Neural progenitor cell (in vitro differentiated cells): ENCODE measurements around the gene INSM1. TPM values are rescaled to one million over a fixed set of nuclear protein-coding genes. Genes with fewer than 3 reads are reported as not detected.

Experiments
- DNase-seq: peaks from one replicate; pipeline ENCODE4 v3.0.0-alpha.2; 2016; ENCODE audit warnings: low spot score
- H2AFZ ChIP-seq: fragments of 200-600 bp; sonication (generic); replicated peaks from 2 replicates; pipeline ENCODE4 v1.6.1; 2016; ENCODE audit warnings: antibody characterized with exemption
- H3F3A ChIP-seq: fragments of 200-600 bp; sonication (generic); 2 replicates; pipeline ENCODE4 v1.6.1; 2016; ENCODE audit warnings: antibody characterized with exemption, low read depth
- H3K27ac ChIP-seq: fragments of 200-600 bp; sonication (generic); 2 replicates; pipeline ENCODE4 v1.5.1; 2016; ENCODE audit warnings: mild to moderate bottlenecking
- H3K27me3 ChIP-seq: fragments of 200-600 bp; sonication (generic); 2 replicates; pipeline ENCODE4 v1.6.1; 2016; ENCODE audit warnings: mild to moderate bottlenecking, moderate library complexity
- H3K36me3 ChIP-seq: fragments of 200-600 bp; sonication (generic); 2 replicates; pipeline ENCODE4 v1.5.1; 2016
- H3K4me1 ChIP-seq: fragments of 200-600 bp; sonication (generic); 2 replicates; pipeline ENCODE4 v1.6.1; 2016; ENCODE audit warnings: mixed run types
- H3K4me2 ChIP-seq: fragments of 200-600 bp; sonication (generic); 2 replicates; pipeline ENCODE4 v1.6.1; 2016
- H3K4me3 ChIP-seq: fragments of 200-600 bp; sonication (generic); 2 replicates; pipeline ENCODE4 v1.5.1; 2016
- H3K79me2 ChIP-seq: fragments of 200-600 bp; sonication (generic); 2 replicates; pipeline ENCODE4 v1.6.1; 2016; ENCODE audit warnings: low read depth
- H3K9ac ChIP-seq: fragments of 200-600 bp; sonication (generic); 2 replicates; pipeline ENCODE4 v1.6.1; 2016
- H3K9me3 ChIP-seq: fragments of 200-600 bp; sonication (generic); 2 replicates; pipeline ENCODE4 v1.5.1; 2016; ENCODE audit warnings: low read depth
- H4K20me1 ChIP-seq: fragments of 200-600 bp; sonication (generic); 2 replicates; pipeline ENCODE4 v1.6.1; 2016; ENCODE audit warnings: low read depth
- H3K27ac Mint-ChIP-seq: 3 replicates; pipeline ENCODE4 v1.8.0; 2021; ENCODE audit warnings: mixed read lengths
- H3K27me3 Mint-ChIP-seq: 2 replicates; pipeline ENCODE4 v1.8.0; 2022; ENCODE audit warnings: low read depth, mild to moderate bottlenecking, inconsistent platforms, moderate library complexity, mixed read lengths; ENCODE audit not compliant: insufficient read depth
- H3K36me3 Mint-ChIP-seq: 3 replicates; pipeline ENCODE4 v1.8.0; 2021; ENCODE audit warnings: mixed read lengths
- H3K4me1 Mint-ChIP-seq: 3 replicates; pipeline ENCODE4 v1.8.0; 2021; ENCODE audit warnings: mixed read lengths
- H3K4me3 Mint-ChIP-seq: 3 replicates; pipeline ENCODE4 v1.8.0; 2021; ENCODE audit warnings: mild to moderate bottlenecking, moderate library complexity, mixed read lengths
- H3K9me3 Mint-ChIP-seq: 3 replicates; pipeline ENCODE4 v1.8.0; 2020; ENCODE audit warnings: mixed read lengths
- CTCF ChIP-seq: fragments of 200-600 bp; sonication (generic); IDR thresholded peaks from 2 replicates; pipeline ENCODE4 v1.5.1; 2017; ENCODE audit warnings: antibody characterized with exemption, mild to moderate bottlenecking
- EZH2 ChIP-seq: fragments of 200-600 bp; sonication (generic); IDR thresholded peaks from 2 replicates; pipeline ENCODE4 v1.6.1; 2017; ENCODE audit warnings: antibody characterized with exemption, mild to moderate bottlenecking, moderate library complexity
- EZH2phosphoT487 ChIP-seq: fragments of 200-600 bp; sonication (generic); IDR thresholded peaks from 2 replicates; pipeline ENCODE4 v1.6.1; 2017; ENCODE audit warnings: antibody characterized with exemption
- total RNA-seq: library from RNA; depleted of rRNA; stranded (reverse); fragments of >200 nt; gene quantifications from 2 replicates; pipeline ENCODE4 v1.2.3, GENCODE V29; 2015; ENCODE audit warnings: low replicate concordance

INSM1 gene, protein sequence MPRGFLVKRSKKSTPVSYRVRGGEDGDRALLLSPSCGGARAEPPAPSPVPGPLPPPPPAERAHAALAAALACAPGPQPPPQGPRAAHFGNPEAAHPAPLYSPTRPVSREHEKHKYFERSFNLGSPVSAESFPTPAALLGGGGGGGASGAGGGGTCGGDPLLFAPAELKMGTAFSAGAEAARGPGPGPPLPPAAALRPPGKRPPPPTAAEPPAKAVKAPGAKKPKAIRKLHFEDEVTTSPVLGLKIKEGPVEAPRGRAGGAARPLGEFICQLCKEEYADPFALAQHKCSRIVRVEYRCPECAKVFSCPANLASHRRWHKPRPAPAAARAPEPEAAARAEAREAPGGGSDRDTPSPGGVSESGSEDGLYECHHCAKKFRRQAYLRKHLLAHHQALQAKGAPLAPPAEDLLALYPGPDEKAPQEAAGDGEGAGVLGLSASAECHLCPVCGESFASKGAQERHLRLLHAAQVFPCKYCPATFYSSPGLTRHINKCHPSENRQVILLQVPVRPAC
- total RNA-seq, result 0.28 and 0.41 TPM in 2 replicates

- Histone ChIP-seq H3K4me1 (peaks cover 35% of the 10 kb centered on the region), H3K4me2 (peak within 1 kb of the TSS; percentile 80), H3K4me3 (peak within 1 kb of the TSS; percentile 46), H3K79me2 (no peaks in the 10 kb centered on the region), H3K9ac (no peak within 1 kb of the TSS), H3K36me3 (no peaks in the 10 kb centered on the region), H3K9me3 (no peaks in the 10 kb centered on the region), H2AFZ (no peak within 1 kb of the TSS), H3K27me3 (peaks cover 100% of the 10 kb centered on the region), H3K27ac (no peak within 1 kb of the TSS), H4K20me1 (peaks cover 74% of the 10 kb centered on the region), H3F3A (peaks cover 69% of the 10 kb centered on the region)
- Mint-ChIP-seq H3K27ac (no peak within 1 kb of the TSS), H3K9me3 (no peaks in the 10 kb centered on the region), H3K4me3 (peak within 1 kb of the TSS; percentile 84), H3K36me3 (no peaks in the 10 kb centered on the region), H3K4me1 (peaks cover 38% of the 10 kb centered on the region), H3K27me3 (peaks cover 66% of the 10 kb centered on the region)
- peak; percentile 90 for DNase-seq
- TF ChIP-seq EZH2, result peak; percentile 5
- no peak for TF ChIP-seq CTCF
- TF ChIP-seq EZH2phosphoT487, result peak; percentile 75
Observed at GRCh38 chr20:20367575-20368417, at the start of gene INSM1. Gene INSM1 (plus strand): TSS chr20:20368104. CDS start chr20:20368268, 164 bp downstream.

- no peaks in the 10 kb centered on the region for H3K27me3 ChIP-seq
- no peak overlapping the region for H3K4me3 ChIP-seq
- H3K9ac ChIP-seq, result no peak overlapping the region
- H3K79me2 ChIP-seq, result no peaks in the 10 kb centered on the region
- no peaks in the 10 kb centered on the region for H3K9me3 ChIP-seq
- no peak for DNase-seq
- Mint-ChIP-seq H3K36me3 (no peaks in the 10 kb centered on the region), H3K27ac (no peak overlapping the region), H3K27me3 (peaks cover 18% of the 10 kb centered on the region), H3K4me1 (peaks cover 13% of the 10 kb centered on the region), H3K9me3 (peaks cover 9% of the 10 kb centered on the region), H3K4me3 (no peak overlapping the region)
- H3F3A ChIP-seq, result peaks cover 4% of the 10 kb centered on the region
- no peaks in the 10 kb centered on the region for H3K4me1 ChIP-seq
- H4K20me1 ChIP-seq, result no peaks in the 10 kb centered on the region
- TF ChIP-seq EZH2phosphoT487 (no peak), CTCF (no peak), EZH2 (no peak)
- no peak overlapping the region for H3K27ac ChIP-seq
- no peaks in the 10 kb centered on the region for H3K36me3 ChIP-seq
- peak overlapping the region; percentile 26 for H2AFZ ChIP-seq
- no peak overlapping the region for H3K4me2 ChIP-seq
Observed at GRCh38 chr20:20318365-20319161, 49.3 kb upstream of the INSM1 start.

DNA sequence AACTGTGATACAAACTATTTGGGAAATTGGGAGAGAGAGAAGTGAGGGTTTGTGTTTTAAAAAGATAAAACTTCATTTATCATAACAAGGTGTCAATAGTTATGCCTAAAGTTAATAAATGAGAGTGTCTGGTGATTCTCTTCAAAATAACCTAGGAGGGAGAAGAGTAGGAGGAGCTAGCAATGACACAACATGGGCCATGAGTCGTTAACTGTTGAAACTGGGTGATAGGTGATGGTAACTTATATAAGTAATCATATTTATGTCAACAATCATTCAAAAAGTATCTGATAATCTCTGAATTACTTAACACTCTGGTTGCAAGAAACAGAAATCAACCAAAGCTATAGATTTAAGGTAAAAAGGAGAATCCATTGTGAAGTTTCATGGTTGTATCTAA lies 46.8 kb upstream of the INSM1 start:
- no peak for DNase-seq
- H3K4me1 ChIP-seq, result no peaks in the 10 kb centered on the region
- H3K4me2 ChIP-seq, result no peak overlapping the region
- Mint-ChIP-seq H3K27ac (no peak overlapping the region), H3K27me3 (peaks cover 20% of the 10 kb centered on the region), H3K4me3 (no peak overlapping the region), H3K36me3 (no peaks in the 10 kb centered on the region), H3K4me1 (peaks cover 13% of the 10 kb centered on the region), H3K9me3 (peaks cover 7% of the 10 kb centered on the region)
- H2AFZ ChIP-seq, result no peak overlapping the region
- no peak overlapping the region for H3K9ac ChIP-seq
- H3F3A ChIP-seq, result peaks cover 4% of the 10 kb centered on the region
- no peaks in the 10 kb centered on the region for H3K79me2 ChIP-seq
- H3K27ac ChIP-seq, result no peak overlapping the region
- no peaks in the 10 kb centered on the region for H3K36me3 ChIP-seq
- H3K4me3 ChIP-seq, result no peak overlapping the region
- TF ChIP-seq CTCF (no peak), EZH2 (no peak), EZH2phosphoT487 (no peak)
- H3K9me3 ChIP-seq, result no peaks in the 10 kb centered on the region
- H3K27me3 ChIP-seq, result no peaks in the 10 kb centered on the region
- H4K20me1 ChIP-seq, result no peaks in the 10 kb centered on the region
